A204.1 (cell line): ENCODE measurements around the gene C3orf20.
"Not testable (repeated sequence)": the region's sequence is repeated elsewhere in the genome, so short reads cannot be mapped to it uniquely, and the experiment has no call there.

ENCODE experiments used
- FAIRE-seq: peaks from 2 replicates; lab custom pipeline; 2012; peaks lifted over from hg19 to GRCh38; lab: Jason Lieb, UNC

C3orf20 gene

DNA sequence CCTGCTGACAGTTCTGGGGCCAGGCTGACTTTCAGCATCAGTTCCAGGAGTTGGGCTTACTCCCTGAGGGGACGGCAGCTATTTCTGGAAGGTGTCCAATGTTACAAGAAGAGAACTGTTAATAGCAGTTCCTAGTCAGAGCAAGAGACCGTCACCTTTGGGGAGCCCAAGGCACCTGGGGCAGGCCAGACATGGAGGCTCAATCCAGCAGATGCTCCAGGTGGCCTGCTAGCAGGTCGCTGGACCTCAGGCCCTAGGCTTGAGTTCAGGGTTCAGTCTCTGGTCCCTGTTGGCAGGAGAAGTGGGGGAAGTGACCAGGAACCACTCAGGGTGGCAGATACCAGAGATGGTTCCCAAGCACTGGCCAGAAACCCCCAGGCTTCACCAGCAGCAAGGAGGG, 25.9 kb downstream of the C3orf20 start:
- no peak for FAIRE-seq

DNA sequence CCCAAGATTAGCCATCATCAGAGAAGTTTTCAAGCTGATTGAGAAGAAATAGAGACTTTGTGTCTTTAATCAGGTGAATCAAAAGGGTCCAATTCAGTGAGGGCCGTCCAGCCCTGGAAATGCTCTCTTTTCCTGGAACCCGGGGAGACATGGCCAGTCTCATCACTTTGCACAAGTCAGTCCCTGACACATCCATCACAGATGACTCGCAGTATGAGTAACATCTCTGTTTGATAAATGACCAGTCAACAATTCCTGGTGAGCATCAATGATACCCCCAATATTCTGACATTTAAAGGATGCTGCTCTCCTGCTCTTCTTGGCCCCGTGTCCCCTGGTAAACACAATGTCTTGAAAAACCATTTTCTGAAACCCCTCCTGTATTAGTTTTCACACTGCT, 26.7 kb downstream of the C3orf20 start:
- FAIRE-seq: no peak

DNA sequence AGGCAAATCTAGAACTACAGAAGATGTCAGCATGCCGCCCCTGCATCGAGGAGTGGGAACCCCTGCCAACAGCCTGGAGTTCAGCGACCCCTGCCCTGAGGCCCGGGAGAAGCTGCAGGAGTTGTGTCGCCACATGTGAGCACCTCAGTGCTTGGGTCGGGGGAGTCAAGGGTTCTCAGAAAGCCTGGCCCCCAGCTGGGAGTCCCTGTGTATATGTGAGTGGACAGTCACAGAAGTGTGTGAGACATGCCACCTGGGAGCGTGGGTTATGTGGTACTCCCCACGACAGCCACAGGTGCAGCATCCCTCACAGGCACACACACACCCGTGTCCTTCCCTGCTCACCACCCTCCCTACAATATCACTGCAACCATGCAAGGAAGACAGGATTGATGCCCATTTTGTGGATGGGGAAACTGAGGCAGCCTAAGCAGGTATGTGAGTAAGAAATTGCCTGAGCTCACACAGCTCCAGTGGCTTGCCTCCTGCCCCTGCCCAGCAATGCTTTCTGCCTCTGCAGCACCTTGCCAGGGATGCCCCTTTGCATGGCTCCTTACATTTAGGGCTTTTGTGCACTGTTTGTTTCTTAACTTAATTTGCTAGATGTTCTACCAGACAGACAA, 28.3 kb downstream of the C3orf20 start:
- no peak for FAIRE-seq

DNA sequence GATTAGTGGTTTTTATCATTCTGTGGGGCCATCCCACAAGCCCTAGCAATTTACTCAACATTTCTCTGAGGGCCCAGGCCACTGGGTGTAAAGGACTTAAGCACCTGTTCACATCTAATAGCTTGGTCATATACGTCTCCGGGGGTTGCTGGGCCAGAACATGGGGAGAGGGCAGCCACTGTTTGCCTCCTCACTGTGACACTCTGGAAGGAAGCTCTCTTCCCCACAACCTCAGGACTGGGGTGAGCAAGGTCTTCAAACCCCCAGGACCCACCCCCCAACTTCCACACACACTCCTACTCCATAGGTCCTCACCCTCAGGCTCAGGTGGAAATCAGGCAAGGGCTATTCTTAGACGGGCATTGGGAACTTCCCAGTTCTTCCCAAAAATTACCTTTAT, 28.9 kb downstream of the C3orf20 start:
- no peak for FAIRE-seq

DNA sequence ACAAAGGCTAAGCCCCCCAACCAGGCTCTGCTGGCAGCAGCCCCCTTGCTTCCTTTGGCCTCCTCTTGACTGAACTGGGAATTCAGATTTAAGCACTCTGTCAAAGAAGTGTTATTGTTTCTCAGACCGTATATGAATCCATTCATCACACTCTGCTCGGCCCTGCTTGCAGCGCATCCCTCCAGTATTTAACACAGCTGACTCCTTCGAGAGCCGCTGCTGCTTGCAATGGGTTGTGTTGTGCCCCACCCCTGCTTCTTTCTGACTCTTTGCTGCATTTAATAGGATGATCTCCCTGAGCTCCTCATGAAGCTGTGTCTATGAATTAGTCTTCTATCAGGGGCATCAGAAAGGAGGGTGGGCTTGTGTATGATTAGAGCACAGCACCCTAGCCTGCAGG, 31.2 kb downstream of the C3orf20 start:
- FAIRE-seq: no peak

DNA sequence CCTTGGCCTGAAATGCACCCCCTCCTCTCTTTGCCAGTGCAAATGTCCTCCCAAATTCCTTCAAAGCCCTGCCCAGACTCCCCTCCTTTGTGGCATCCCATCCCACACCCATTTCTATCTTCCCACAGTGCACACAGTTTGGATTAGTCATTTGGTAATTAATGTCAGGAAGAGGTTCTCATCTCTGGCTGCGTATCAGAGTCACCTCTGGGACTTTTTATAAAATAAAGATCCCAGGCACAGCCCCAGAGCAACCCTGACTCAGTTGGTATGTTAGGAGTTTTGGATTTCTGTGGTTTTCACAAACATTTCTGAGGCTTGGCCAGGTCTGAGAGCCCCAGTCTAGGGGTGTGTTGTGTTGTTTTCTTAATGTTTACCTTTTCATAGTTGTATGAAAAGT, 41.6 kb downstream of the C3orf20 start:
- FAIRE-seq: no peak

DNA sequence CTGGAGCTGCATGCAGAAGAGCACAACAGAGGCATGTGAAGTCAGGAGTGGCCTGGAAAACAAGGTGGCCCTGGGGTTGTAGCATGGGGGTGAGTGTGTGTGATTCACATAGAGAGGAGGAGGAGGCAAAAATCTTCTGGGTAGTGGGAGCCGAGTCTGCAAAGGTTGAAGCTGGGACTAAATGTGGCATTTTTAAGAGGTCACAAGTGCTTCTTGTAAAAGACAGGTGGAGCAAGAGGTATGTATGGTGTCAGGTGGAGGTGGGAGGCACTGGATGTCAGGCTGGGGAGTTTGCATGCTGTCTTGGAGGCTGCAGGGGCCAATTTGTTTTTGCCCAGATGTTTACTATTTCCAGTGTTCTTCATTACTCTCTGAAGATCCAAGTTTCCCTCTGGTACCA, 42.4 kb downstream of the C3orf20 start:
- no peak for FAIRE-seq

DNA sequence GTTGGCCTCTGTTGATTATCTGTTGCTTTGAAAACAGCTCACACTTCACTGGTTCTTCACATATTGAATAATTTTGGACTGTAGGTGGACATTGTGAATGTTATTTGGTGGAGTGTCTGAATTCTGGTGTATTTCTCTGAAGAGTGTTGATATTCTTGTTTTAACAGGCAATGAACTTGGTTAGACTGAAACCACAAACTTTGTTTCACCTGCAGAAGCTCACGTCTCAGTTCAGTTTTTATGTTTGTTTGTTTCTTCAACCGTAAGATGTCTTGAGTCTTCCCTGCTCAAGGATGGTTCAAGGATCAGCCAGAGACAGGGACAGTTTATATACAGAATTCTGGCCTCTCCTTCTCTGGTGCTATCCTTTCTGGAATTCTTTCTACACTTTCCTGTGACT, 43.6 kb downstream of the C3orf20 start:
- FAIRE-seq: no peak

DNA sequence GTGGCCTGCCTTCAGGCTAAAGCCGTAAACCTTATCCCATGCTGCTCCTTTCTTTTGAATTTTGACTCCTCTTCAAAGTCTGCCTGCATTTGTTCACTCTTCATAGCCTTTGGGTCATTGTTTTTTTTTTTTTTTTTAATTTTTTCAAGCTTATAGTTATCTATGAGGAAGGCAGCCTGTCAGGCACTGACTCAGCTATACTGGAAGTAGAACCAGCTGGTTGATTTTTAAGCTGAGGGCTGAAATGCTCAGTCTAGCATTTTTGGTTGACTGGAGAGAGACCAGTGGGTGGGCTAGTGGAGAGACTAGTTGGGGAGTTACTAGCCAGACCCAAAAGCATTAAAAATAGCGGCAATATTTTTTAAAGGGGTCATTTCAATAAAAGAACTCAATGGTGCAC, 44.1 kb downstream of the C3orf20 start:
- FAIRE-seq: no peak

DNA sequence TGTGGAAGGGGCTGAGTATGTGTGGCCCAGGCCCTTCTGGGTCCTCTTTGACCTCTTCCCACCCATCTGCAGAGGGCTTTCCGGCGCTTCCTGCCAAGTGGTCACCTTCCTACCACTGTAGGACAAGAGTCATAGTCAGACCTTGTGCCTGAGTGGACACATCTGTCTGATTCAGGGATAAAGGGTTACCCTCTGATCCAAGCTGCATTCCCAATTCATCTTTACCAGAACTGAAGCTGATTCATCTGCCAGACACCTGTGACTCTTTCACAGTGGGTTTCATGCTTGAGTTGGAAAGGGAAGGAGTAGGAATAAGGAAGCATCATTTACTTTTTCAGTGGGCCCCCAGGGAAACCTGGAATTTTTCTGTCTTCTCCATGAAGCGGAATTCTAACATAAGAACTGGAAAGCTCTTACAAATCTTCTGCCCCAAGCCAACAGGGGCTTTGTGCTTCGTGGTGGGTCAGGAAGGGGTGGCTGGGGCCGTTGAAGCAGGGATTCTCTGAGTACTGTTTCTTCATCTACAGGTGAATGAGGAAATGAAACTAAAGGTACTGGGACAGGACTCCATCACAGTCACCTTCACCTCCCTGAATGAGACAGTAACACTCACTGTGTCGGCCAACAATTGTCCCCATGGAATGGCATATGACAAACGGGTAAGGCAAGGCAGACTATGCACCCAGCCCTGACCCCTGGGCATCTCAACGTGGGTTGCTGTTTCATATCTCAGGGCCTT, 46.4 kb downstream of the C3orf20 start:
- FAIRE-seq: no peak

DNA sequence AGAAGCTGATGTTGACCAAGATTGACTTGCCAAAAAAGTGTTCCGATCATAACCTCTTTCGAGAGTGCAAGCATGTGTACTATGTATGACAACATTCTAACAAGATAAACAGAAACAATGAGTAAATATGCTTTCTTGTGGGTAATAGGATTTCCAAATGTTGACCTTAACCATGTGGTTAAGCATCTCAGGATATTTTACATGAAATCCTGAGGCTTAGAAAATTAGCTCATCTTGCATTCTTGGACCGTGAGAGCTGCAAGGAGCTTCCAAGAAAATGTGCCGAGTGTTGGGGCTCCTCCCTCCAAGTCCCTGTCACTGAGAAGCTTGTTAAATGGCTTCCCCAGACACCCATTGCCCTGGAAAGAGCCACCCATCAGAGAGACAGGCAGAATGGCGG, 50.1 kb downstream of the C3orf20 start:
- FAIRE-seq: no peak

DNA sequence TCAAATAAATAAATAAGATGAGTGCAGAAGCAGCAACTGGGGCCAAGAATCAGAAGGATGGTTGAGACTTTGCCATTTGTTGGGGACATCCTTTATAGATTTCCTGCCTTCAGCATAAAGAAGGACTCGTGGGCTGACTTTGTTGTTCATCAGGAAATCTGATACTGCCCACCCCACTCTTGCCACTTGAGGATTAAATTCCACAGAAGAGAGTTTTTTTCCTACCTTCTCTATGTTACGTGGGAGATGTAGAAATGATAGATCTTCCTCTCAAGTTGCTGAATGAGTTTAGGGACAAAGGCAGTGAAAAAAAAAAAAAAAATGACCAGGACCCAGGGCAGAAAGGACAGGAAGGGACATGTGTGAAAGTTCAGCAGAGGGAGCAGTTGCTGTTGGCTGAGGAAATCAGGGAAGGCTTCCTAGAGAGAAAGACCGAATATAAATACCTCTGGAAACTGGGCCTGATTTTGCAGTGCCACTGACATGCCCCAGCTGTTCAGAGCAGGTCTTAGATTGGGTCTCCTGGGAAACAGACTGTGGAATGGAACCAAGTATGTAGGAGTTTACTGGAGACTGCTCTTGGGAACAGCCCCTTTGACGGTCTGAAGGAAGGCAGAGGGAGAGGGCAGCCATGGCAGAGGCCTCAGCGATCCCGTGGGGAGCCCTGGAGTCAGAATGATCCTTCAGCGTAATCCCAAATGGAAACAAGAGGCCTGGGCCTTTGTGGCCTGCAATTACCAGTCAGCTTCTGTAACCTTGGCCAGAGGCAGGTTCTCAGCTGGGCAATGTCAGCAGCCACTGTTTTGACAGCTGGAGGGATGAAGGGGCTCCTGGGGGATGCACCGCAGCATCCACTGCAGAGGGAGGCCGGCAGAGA, 50.9 kb downstream of the C3orf20 start:
- no peak for FAIRE-seq

DNA sequence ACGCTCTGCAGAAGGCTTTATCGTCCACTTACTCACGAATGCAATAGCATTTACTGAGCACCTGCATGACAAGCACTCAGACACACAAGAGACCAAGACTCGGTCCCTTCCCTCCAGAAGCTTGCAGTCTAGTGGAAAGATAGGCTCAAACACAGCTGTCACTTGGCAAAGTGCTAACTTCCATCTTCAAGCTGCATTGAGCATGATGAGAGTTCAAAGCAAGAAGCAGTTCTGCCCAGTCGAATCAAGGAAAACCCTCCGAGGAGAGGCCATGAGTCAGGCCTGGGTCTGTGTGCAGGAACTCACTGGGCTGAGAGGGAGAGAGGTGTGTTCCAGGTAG, 51.5 kb downstream of the C3orf20 start:
- no peak for FAIRE-seq

DNA sequence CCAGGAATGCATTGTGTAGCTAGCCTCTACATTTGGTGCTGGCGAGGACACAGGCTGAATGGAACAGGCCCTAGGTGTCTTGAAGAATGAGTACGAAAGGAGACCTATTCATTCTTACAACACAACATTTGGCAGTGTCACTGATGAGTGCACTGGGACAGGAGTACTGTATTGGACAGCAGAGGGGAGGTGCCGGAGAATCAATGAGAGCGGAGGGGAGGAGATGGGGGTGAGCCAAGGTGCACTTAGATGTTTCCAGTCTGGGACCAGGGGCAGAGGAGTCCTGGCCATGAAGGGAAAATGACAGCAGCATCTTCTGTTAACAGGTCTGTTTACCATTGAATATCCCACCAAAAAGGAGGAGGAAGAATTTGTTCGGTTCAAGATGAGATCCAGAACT, 53.2 kb downstream of the C3orf20 start:
- no peak for FAIRE-seq

DNA sequence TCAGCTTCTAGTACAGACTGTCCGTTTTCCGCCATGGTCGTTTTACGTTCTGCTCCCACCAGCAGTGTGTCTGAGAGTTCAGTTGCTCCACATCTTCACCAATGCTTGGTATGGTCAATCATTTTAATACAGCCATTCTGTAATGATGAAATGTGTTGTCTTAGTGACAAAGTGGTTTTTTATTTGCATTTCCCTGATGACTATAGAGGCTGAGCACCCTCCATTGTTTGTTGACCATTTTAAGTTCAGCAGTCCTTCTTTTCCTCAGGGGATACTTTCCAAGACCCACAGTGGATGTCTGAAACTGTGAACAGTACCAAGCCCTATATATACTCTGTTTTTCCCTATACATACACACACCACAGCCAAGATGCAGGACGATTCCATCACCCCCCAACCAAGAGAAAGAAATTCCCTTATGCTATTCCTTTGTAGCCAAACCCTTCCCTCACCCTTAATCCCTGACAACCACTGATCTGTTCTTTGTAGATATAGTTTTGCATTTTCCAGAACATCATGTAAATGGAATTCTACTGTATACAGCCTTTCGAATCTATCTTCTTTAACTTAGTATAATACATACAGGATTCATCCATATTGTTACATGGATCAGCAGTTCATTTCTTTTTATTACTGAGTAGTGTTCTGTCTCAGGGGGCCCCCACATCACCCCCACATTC, 55.9 kb downstream of the C3orf20 start:
- no peak for FAIRE-seq

DNA sequence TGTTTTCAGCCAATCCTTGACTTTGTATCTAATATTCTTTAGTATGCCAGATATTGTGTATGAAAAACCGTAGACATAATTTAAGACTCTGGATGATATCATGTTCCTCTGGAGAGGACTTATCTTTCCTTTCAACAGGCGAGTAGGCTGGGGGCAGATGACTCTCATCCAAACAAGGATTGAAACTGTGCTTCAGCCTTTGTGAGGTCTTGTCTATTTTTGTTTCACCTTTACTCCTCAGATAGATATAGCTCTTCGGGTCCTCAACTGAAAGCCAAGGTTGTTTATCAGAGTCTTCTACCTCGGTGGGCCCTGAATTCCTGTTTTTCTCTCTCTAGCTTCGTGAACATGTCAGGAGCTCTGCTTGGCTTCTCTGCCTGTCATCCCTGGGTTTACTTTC, 66.0 kb downstream of the C3orf20 start:
- FAIRE-seq: no peak

DNA sequence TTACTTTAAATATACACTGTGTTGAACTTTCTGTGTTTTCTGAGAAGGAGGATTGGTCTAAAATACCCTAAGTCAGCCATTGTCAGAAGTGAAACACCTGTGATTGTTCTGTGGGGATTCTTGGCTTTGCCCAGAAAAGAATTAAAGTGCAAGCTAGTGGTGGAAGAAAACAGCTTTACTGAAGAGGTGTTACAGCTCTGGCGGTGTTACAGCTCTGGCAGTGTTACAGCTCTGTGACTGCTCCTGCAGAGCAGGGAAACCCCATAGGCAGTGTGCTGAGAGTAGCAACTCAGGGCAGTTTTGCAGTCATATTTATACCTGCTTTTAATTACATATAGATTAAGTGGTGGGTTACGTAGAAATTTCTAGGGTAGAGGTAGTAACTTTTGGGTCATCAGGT, 66.6 kb downstream of the C3orf20 start:
- FAIRE-seq: no peak

DNA sequence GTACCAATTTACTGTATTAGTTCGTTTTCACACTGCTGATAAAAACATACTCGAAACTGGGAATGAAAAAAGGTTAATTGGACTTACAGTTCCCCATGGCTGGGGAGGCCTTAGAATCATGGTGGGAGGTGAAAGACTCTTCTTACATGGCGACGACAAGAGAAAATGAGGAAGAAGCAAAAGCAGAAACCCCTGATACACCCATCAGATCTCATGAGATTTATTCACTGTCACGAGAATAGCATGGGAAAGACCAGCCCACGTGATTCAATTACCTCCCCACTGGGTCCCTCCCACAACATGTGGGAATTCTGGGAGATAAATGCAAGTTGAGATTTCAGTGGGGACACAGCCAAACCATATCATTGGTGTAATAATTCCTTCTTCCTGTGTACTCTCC, 69.6 kb downstream of the C3orf20 start:
- no peak for FAIRE-seq

DNA sequence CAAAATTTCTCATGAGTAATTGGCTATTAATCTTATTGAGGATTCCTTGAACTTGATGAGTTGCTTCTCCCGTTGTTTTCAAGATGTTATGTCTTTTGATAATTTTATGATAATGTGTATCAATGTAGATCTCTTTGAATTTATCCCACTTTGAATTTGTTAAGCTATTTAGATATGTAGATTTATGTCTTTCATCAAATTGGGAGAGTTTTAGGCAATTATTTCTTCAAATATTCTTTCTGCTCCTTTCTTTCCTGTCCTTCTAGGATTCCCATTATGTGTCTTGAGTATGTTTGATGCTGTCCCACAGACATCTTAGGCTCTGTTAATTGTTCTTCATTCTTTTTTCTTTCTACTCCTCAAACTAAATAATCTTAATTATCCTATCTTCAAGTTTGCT, 75.7 kb downstream of the C3orf20 start:
- FAIRE-seq: no peak

DNA sequence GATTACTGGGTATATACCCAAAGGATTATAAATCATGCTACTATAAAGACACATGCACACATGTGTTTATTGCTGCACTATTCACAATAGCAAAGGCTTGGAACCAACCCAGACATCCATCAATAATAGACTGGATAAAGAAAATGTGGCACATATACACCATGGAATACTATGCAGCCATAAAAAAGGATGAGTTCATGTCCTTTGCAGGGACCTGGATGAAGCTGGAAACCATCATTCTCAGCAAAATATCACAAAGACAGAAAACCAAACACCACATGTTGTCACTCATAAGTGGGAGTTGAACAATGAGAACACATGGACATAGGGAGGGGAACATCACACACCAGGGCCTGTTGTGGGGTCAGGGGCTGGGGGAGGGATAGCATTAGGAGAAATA, 78.0 kb downstream of the C3orf20 start:
- not testable (repeated sequence) for FAIRE-seq

DNA sequence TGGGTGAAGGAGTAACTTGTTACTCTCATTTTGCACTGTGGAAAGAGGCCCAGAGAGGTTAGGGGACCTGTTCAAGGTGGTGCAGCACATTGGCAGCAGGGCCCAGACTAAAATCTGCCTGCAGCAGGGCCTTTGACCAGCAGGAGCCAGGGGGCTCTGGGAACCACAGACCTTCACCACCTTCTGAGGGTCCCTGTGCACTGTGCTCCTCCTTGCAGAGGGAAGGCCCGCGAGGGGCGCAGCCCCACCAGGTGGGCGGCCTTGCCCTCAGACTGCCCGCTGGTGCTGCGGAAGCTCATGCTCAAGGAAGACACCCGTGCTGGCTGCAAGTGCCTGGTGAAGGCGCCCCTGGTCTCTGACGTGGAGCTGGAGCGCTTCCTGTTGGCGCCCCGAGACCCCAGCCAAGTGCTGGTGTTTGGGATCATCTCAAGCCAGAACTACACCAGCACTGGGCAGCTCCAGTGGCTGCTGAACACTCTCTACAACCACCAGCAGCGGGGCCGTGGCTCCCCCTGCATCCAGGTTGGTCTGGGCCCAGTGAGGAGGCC, 82.3 kb downstream of the C3orf20 start:
- no peak for FAIRE-seq

DNA sequence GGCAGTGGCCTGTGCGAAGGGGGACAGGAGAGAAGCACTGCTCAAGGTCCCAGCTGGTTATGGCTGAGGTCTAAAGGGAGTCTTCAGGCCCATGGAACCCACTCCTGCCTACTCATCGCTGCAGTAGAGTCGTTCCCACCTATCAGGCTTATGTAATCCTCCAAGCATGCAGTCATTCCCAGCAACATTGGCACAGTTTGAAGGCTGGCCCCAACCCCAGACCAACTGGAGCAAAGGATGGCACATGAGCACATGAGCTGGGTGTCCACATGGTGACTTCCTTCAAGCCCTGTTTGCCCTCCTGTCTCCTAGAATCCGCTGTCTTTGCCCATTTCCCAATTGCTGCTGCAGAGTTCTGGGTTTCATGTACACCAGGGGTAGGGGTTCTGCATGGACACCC, 83.4 kb downstream of the C3orf20 start:
- FAIRE-seq: no peak

DNA sequence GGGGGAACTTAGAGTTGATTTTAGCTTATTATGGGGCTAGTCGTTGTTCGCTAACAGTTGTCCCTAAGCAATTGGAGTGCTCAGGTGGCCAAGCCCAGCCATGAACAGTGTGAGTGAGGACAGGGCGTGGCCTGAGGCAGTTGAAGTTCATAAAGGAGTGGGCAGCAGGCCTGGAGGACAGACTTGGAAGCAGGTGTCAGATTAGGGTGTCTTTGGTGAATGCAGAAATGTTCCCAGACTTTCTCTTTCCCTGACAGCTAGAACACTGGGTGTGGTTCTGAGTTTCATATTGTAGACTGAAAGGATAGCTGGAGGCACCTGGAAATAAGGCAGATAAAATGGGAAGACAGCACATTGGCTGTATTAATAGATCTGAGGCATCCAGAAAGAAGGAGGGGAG, 84.0 kb downstream of the C3orf20 start:
- FAIRE-seq: no peak
